HCT116 (cell line): ENCODE results near the gene PPIP5K2. TPM values are rescaled to one million over a fixed set of nuclear protein-coding genes. Genes with fewer than 3 reads are reported as not detected.

ENCODE experiments used
- ATAC-seq: fragments of 200-7000 bp; cut with Tn5 transposase; 2 replicates; pipeline ENCODE4 v1.9.1; 2020; ENCODE audit warnings: mild to moderate bottlenecking, moderate library complexity
- BruUV-seq: library from RNA; stranded (reverse); fragments of 400-500 nt; replicated peaks from 2 replicates; lab custom pipeline; 2021; lab: Mats Ljungman, UMichigan
- CTCF ChIA-PET: fragments of 300-600 bp; sonication (Branson Sonifier 250); formaldehyde crosslinking; loops from one replicate; lab custom pipeline; 2021; ENCODE audit warnings: antibody characterized with exemption; lab: Charles Lee
- POLR2A ChIA-PET: fragments of 300-600, 350-600 bp; sonication (Branson Sonifier 250); formaldehyde crosslinking; loops from one replicate; lab custom pipeline; 2021; ENCODE audit warnings: antibody characterized with exemption; lab: Charles Lee
- RAD21 ChIA-PET, 2 experiments: fragments of 300-600 bp; sonication (Branson Sonifier 250); formaldehyde crosslinking; loops; one replicate each; lab custom pipeline; 2023; ENCODE audit warnings: low total read pairs in 2 of 2; ENCODE audit not compliant: uncharacterized antibody in 2 of 2, unreplicated experiment in 2 of 2, low non-redundant PET in 1 of 2; lab: Charles Lee
- DNase-seq: peaks from one replicate; pipeline ENCODE4 v3.0.0-alpha.2; 2010; ENCODE audit warnings: low read depth, low spot score
- H2AFZ ChIP-seq: fragments of 200-600 bp; shearing (Covaris generic), sonication (generic); 2 replicates; pipeline ENCODE4 v1.6.1; 2017; ENCODE audit warnings: low read depth, mixed run types, mixed read lengths, antibody characterized with exemption, low read length; ENCODE audit not compliant: poor library complexity, severe bottlenecking
- H3K27ac ChIP-seq: 2 replicates; pipeline ENCODE4 v1.5.1; 2012; ENCODE audit warnings: low read depth, low read length
- H3K27me3 ChIP-seq: fragments of 200-600 bp; sonication (generic); 2 replicates; pipeline ENCODE4 v1.6.1; 2016; ENCODE audit warnings: mixed run types, low read length, mixed read lengths; ENCODE audit not compliant: insufficient read depth
- H3K36me3 ChIP-seq, 2 experiments: fragments of 200-500 bp in 1 of 2; fragments of 200-600 bp in 1 of 2; sonication (Bioruptor generic) in 1 of 2; sonication (generic) in 1 of 2; 2 replicates each; pipeline versions ENCODE4 v1.5.1 to v1.6.1; 2014 to 2016; ENCODE audit warnings: low read length in 2 of 2, inconsistent platforms in 1 of 2, mixed read lengths in 1 of 2, mixed run types in 1 of 2; ENCODE audit not compliant: insufficient read depth in 2 of 2, control insufficient read depth in 1 of 2
- H3K4me1 ChIP-seq, 2 experiments: fragments of 200-600 bp in 1 of 2; sonication (generic) in 1 of 2; 2 replicates each; pipeline versions ENCODE4 v1.5.1 to v1.6.1; 2012 to 2017; ENCODE audit warnings: low read length in 2 of 2, inconsistent platforms in 1 of 2, mild to moderate bottlenecking in 1 of 2, mixed read lengths in 1 of 2, mixed run types in 1 of 2, moderate library complexity in 1 of 2; ENCODE audit not compliant: insufficient read depth in 2 of 2, control insufficient read depth in 1 of 2
- H3K4me2 ChIP-seq: fragments of 200-600 bp; sonication (generic); 2 replicates; pipeline ENCODE4 v1.6.1; 2017; ENCODE audit warnings: mixed run types, low read length, mixed read lengths
- H3K4me3 ChIP-seq, 2 experiments: fragments of 200-600 bp in 1 of 2; sonication (generic) in 1 of 2; replicated peaks in 1 of 2; 2 replicates each; pipeline ENCODE4 v1.5.1; 2011 to 2016; ENCODE audit warnings: low read length in 2 of 2, control low read depth in 1 of 2, low read depth in 1 of 2, mild to moderate bottlenecking in 1 of 2, mixed read lengths in 1 of 2, mixed run types in 1 of 2
- H3K79me2 ChIP-seq: fragments of 200-600 bp; sonication (generic); 2 replicates; pipeline ENCODE4 v1.6.1; 2017; ENCODE audit warnings: mild to moderate bottlenecking, mixed run types, low read length, moderate library complexity, mixed read lengths; ENCODE audit not compliant: insufficient read depth
- H3K9ac ChIP-seq: fragments of 200-600 bp; sonication (generic); 2 replicates; pipeline ENCODE4 v1.6.1; 2016; ENCODE audit warnings: low read length, mixed read lengths
- H3K9me2 ChIP-seq: fragments of 200-600 bp; sonication (generic), shearing (Covaris generic); 2 replicates; pipeline ENCODE4 v1.6.1; 2017; ENCODE audit warnings: mixed run types, mild to moderate bottlenecking, moderate library complexity; ENCODE audit not compliant: insufficient read depth
- H3K9me3 ChIP-seq, 2 experiments: fragments of 200-500 bp in 1 of 2; fragments of 200-600 bp in 1 of 2; sonication (Bioruptor generic) in 1 of 2; sonication (generic) in 1 of 2; 2 replicates each; pipeline ENCODE4 v1.6.1; 2014 to 2017; ENCODE audit warnings: low read length in 2 of 2, mixed read lengths in 2 of 2, inconsistent platforms in 1 of 2, low read depth in 1 of 2, mild to moderate bottlenecking in 1 of 2, mixed run types in 1 of 2, moderate library complexity in 1 of 2; ENCODE audit not compliant: control insufficient read depth in 1 of 2, insufficient read depth in 1 of 2
- H4K20me1 ChIP-seq: fragments of 200-600 bp; sonication (generic), shearing (Covaris generic); 2 replicates; pipeline ENCODE4 v1.6.1; 2017; ENCODE audit warnings: mixed run types, mild to moderate bottlenecking, moderate library complexity; ENCODE audit not compliant: insufficient read depth
- ATF3 ChIP-seq: IDR thresholded peaks from 2 replicates; pipeline ENCODE4 v1.6.1; 2012
- CBX3 ChIP-seq: IDR thresholded peaks from 2 replicates; pipeline ENCODE4 v1.6.1; 2012; ENCODE audit warnings: low read depth
- CEBPB ChIP-seq: IDR thresholded peaks from 2 replicates; pipeline ENCODE4 v1.6.1; 2012; ENCODE audit warnings: low read depth
- CTCF ChIP-seq, 3 experiments: fragments of 200-600 bp in 1 of 3; sonication (generic) in 1 of 3; IDR thresholded peaks in 2 of 3; conservative IDR thresholded peaks in 1 of 3; 2 replicates each; pipeline ENCODE4 v1.5.1; 2012 to 2017; ENCODE audit warnings: low read depth in 2 of 3, low read length in 2 of 3, antibody characterized with exemption in 1 of 3, borderline replicate concordance in 1 of 3, control low read depth in 1 of 3, mild to moderate bottlenecking in 1 of 3, mixed read lengths in 1 of 3, mixed run types in 1 of 3, moderate library complexity in 1 of 3; ENCODE audit not compliant: insufficient read depth in 1 of 3
- EGR1 ChIP-seq: IDR thresholded peaks from 2 replicates; pipeline ENCODE4 v1.6.1; 2012; ENCODE audit warnings: low read depth
- FOSL1 ChIP-seq: IDR thresholded peaks from 2 replicates; pipeline ENCODE4 v1.6.1; 2012; ENCODE audit warnings: low read depth
- JUND ChIP-seq: IDR thresholded peaks from 2 replicates; pipeline ENCODE4 v1.6.1; 2012
- POLR2A ChIP-seq: IDR thresholded peaks from 2 replicates; pipeline ENCODE4 v1.7.0; 2011; ENCODE audit warnings: borderline replicate concordance; ENCODE audit not compliant: insufficient read depth, insufficient read length; ENCODE audit errors: extremely low read depth
- POLR2AphosphoS5 ChIP-seq: IDR thresholded peaks from 2 replicates; pipeline ENCODE4 v1.6.1; 2011; ENCODE audit warnings: mild to moderate bottlenecking, low read depth, low read length, moderate library complexity
- RAD21 ChIP-seq: IDR thresholded peaks from 2 replicates; pipeline ENCODE4 v1.6.1; 2012; ENCODE audit warnings: low read depth, mild to moderate bottlenecking
- REST ChIP-seq: IDR thresholded peaks from 2 replicates; pipeline ENCODE4 v1.6.1; 2012; ENCODE audit warnings: low read depth
- SIN3A ChIP-seq: IDR thresholded peaks from 2 replicates; pipeline ENCODE4 v1.6.1; 2012; ENCODE audit warnings: low read depth
- SP1 ChIP-seq: IDR thresholded peaks from 2 replicates; pipeline ENCODE4 v1.6.1; 2012; ENCODE audit warnings: low read depth
- SRF ChIP-seq: IDR thresholded peaks from 2 replicates; pipeline ENCODE4 v1.6.1; 2012; ENCODE audit warnings: low read depth
- TCF7L2 ChIP-seq: IDR thresholded peaks from 2 replicates; pipeline ENCODE4 v1.7.0; 2011; ENCODE audit warnings: borderline replicate concordance, inconsistent platforms; ENCODE audit not compliant: insufficient read depth, insufficient read length; ENCODE audit errors: extremely low read depth
- YY1 ChIP-seq: IDR thresholded peaks from 2 replicates; pipeline ENCODE4 v1.6.1; 2011; ENCODE audit warnings: low read length, low read depth, moderate library complexity, mild to moderate bottlenecking; ENCODE audit not compliant: insufficient replicate concordance; ENCODE audit errors: extremely low read depth
- ZBTB33 ChIP-seq: IDR thresholded peaks from 2 replicates; pipeline ENCODE4 v1.6.1; 2011; ENCODE audit warnings: mild to moderate bottlenecking, low read length, moderate library complexity; ENCODE audit not compliant: insufficient replicate concordance; ENCODE audit errors: extremely low read depth
- ZFX ChIP-seq: fragments of 450-650 bp; IDR thresholded peaks from 2 replicates; pipeline ENCODE4 v1.6.1; 2017
- ZNF274 ChIP-seq: fragments of 200-500 bp; sonication (Bioruptor generic); IDR thresholded peaks from 2 replicates; pipeline ENCODE4 v1.6.1; 2014; ENCODE audit warnings: mild to moderate bottlenecking, low read depth, low read length, inconsistent platforms
- intact Hi-C: fragments of 100-400 bp; cut with micrococcal nuclease; formaldehyde crosslinking; loops from 2 replicates; pipeline ENCODE4 v1.10.0; 2022
- total RNA-seq: library from RNA; stranded (reverse); gene quantifications from one replicate; pipeline ENCODE4 v1.2.1, GENCODE V29; 2021; ENCODE audit not compliant: unreplicated experiment

PPIP5K2 gene
- total RNA-seq, 1 experiment from 2014 or later, result 45.8 TPM

- TF ChIP-seq RAD21, result no peak
- no peak for TF ChIP-seq POLR2AphosphoS5
- no peak for TF ChIP-seq SIN3A
- no peak for TF ChIP-seq ZNF274
- TF ChIP-seq CBX3, result no peak
- no peak for TF ChIP-seq FOSL1
- no peak for TF ChIP-seq SP1
- TF ChIP-seq CTCF (IDR thresholded peaks at IDR 0.05 in 2 of 3, conservative IDR thresholded peaks at IDR 0.05 in 1 of 3; ENCODE audit: borderline replicate concordance in 1 of 3, insufficient read depth in 1 of 3, low read depth in 2 of 3, low read length in 2 of 3), result no peak
- no peak for TF ChIP-seq REST
- TF ChIP-seq SRF, result no peak
- TF ChIP-seq TCF7L2, result no peak
- no peak for TF ChIP-seq ZFX
- no peak for TF ChIP-seq EGR1
- no peak for TF ChIP-seq YY1
- TF ChIP-seq ZBTB33, result no peak
- no peak for TF ChIP-seq ATF3
- no peak for TF ChIP-seq POLR2A
- TF ChIP-seq JUND, result no peak
- TF ChIP-seq CEBPB, result no peak
- Histone ChIP-seq H3K9ac (no peak overlapping the region), H3K9me3 (no peaks in the 10 kb centered on the region), H3K4me2 (no peak overlapping the region), H3K36me3 (no peaks in the 10 kb centered on the region), H4K20me1 (no peaks in the 10 kb centered on the region), H3K9me2 (no peaks in the 10 kb centered on the region), H3K4me3 (no peak overlapping the region), H3K27ac (no peak overlapping the region), H3K27me3 (no peaks in the 10 kb centered on the region), H3K79me2 (no peaks in the 10 kb centered on the region), H3K4me1 (no peaks in the 10 kb centered on the region), H2AFZ (no peak overlapping the region)
- ChIA-PET POLR2A (no interaction called here), RAD21 (no interaction called here), CTCF (no interaction called here)
- ATAC-seq (no peak), DNase-seq (no peak)
- intact Hi-C loops, result no loop called here
- no TSS peak for BruUV-seq
These were observed 129.0 kb downstream of the PPIP5K2 start for GRCh38 chr5:103249068-103249467.
